ENCODE measurements around the gene UTY. TPM values are rescaled to one million over a fixed set of nuclear protein-coding genes. Genes with fewer than 3 reads are reported as not detected.

Gene UTY
- total RNA-seq, 1 experiment from 2014 or later: not detected

- Histone ChIP-seq H3K23ac (ENCODE audit: insufficient read length, low read depth, low read length) (no peak overlapping the region), H3K4me1 (ENCODE audit: insufficient read depth, low read length) (no peaks in the 10 kb centered on the region), H3K79me1 (ENCODE audit: insufficient read depth, low read depth, low read length, poor library complexity, severe bottlenecking) (no peaks in the 10 kb centered on the region), H3T11ph (ENCODE audit: low read length) (no peak overlapping the region), H3K79me2 (ENCODE audit: insufficient read depth, low read length) (no peaks in the 10 kb centered on the region), H2BK5ac (ENCODE audit: insufficient read length, low read length) (no peak overlapping the region), H3K27ac (ENCODE audit: insufficient read length, low read depth, low read length) (no peak overlapping the region), H3K27me3 (ENCODE audit: insufficient read depth, low read length) (no peaks in the 10 kb centered on the region), H2AFZ (ENCODE audit: low read length) (no peak overlapping the region), H3K9me3 (ENCODE audit: control insufficient read depth, low read depth, low read length) (no peaks in the 10 kb centered on the region), H2BK20ac (ENCODE audit: low read depth, low read length, poor library complexity, severe bottlenecking) (no peak overlapping the region), H2BK120ac (ENCODE audit: low read depth, low read length, poor library complexity, severe bottlenecking) (no peak overlapping the region), H3K23me2 (ENCODE audit: insufficient read length, low read depth, low read length, poor library complexity, severe bottlenecking) (no peaks in the 10 kb centered on the region), H3K14ac (ENCODE audit: insufficient read depth, low read length) (no peak overlapping the region), H3K9ac (ENCODE audit: extremely low read depth, insufficient read length, low read length) (no peak overlapping the region), H3K4ac (ENCODE audit: low read depth, low read length) (no peak overlapping the region), H4K8ac (replicated peaks; ENCODE audit: insufficient read length, low read depth, low read length) (no peak overlapping the region), H4K91ac (ENCODE audit: insufficient read length, low read depth, low read length) (no peak overlapping the region), H3K4me2 (ENCODE audit: insufficient read depth, insufficient read length, low read length) (no peak overlapping the region), H3K18ac (ENCODE audit: insufficient read length, low read depth, low read length) (no peak overlapping the region), H2AK5ac (ENCODE audit: insufficient read length, low read length) (no peak overlapping the region), H2BK12ac (ENCODE audit: insufficient read length, low read depth, low read length) (no peak overlapping the region), H3K56ac (ENCODE audit: insufficient read length, low read depth, low read length) (no peak overlapping the region), H4K5ac (ENCODE audit: insufficient read length, low read depth, low read length) (no peak overlapping the region), H4K20me1 (ENCODE audit: control insufficient read depth, insufficient read depth, insufficient read length) (no peaks in the 10 kb centered on the region), H2BK15ac (ENCODE audit: low read depth, low read length) (no peak overlapping the region)
- H3K4me1 Mint-ChIP-seq: no peaks in the 10 kb centered on the region
- no peak overlapping the region for H3K27ac Mint-ChIP-seq
- H3K36me3 Mint-ChIP-seq (ENCODE audit: insufficient read depth in 1 of 3, low read depth in 3 of 3): no peaks in the 10 kb centered on the region
- no peak overlapping the region for H3K4me3 Mint-ChIP-seq
- TF ChIP-seq, protein P1, sequence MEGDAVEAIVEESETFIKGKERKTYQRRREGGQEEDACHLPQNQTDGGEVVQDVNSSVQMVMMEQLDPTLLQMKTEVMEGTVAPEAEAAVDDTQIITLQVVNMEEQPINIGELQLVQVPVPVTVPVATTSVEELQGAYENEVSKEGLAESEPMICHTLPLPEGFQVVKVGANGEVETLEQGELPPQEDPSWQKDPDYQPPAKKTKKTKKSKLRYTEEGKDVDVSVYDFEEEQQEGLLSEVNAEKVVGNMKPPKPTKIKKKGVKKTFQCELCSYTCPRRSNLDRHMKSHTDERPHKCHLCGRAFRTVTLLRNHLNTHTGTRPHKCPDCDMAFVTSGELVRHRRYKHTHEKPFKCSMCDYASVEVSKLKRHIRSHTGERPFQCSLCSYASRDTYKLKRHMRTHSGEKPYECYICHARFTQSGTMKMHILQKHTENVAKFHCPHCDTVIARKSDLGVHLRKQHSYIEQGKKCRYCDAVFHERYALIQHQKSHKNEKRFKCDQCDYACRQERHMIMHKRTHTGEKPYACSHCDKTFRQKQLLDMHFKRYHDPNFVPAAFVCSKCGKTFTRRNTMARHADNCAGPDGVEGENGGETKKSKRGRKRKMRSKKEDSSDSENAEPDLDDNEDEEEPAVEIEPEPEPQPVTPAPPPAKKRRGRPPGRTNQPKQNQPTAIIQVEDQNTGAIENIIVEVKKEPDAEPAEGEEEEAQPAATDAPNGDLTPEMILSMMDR (conservative IDR thresholded peaks at IDR 0.05): no peak
- WGBS (ENCODE audit: extremely low coverage, insufficient read length, low lambda C conversion rate): no CpG with 5 or more reads among the region's 4 CpGs
- DNase-seq: no peak
- H3K9me3 Mint-ChIP-seq: no peaks in the 10 kb centered on the region
- H3K27me3 Mint-ChIP-seq (ENCODE audit: low read depth): no peaks in the 10 kb centered on the region
These were observed 183.5 kb downstream of the UTY start for GRCh38 chrY:13296176-13296890.
